GM12801 (cell line): Measurements from ENCODE around the gene CADPS.

Experiments
- CTCF ChIP-seq: IDR thresholded peaks from one replicate; pipeline ENCODE4 v1.5.1; 2011; ENCODE audit warnings: control low read depth; ENCODE audit not compliant: insufficient read length; ENCODE audit errors: extremely low read depth

CADPS gene

GRCh38 chr3:62621925-62622324 lies 253.3 kb downstream of the CADPS start:
- TF ChIP-seq CTCF, result no peak

- no peak for TF ChIP-seq CTCF
Measured at GRCh38 chr3:62621176-62621575, 254.0 kb downstream of the CADPS start.

GRCh38 chr3:62615258-62615849 lies 259.9 kb downstream of the CADPS start:
- no peak for TF ChIP-seq CTCF

GRCh38 chr3:62614527-62614926 lies 260.7 kb downstream of the CADPS start:
- no peak for TF ChIP-seq CTCF

- TF ChIP-seq CTCF, result no peak
Measured at GRCh38 chr3:62611541-62612240, 263.5 kb downstream of the CADPS start.

- TF ChIP-seq CTCF, result no peak
Measured at GRCh38 chr3:62607287-62608029, 267.8 kb downstream of the CADPS start.

- no peak for TF ChIP-seq CTCF
Measured at GRCh38 chr3:62605413-62606068, 269.7 kb downstream of the CADPS start.
